ENCODE data around the gene ZSWIM4.

Gene ZSWIM4

GRCh38 chr19:13813147-13813546, 17.9 kb downstream of the ZSWIM4 start:
- no peak for FAIRE-seq

GRCh38 chr19:13814550-13814949, 19.3 kb downstream of the ZSWIM4 start:
- FAIRE-seq = no peak

DNA sequence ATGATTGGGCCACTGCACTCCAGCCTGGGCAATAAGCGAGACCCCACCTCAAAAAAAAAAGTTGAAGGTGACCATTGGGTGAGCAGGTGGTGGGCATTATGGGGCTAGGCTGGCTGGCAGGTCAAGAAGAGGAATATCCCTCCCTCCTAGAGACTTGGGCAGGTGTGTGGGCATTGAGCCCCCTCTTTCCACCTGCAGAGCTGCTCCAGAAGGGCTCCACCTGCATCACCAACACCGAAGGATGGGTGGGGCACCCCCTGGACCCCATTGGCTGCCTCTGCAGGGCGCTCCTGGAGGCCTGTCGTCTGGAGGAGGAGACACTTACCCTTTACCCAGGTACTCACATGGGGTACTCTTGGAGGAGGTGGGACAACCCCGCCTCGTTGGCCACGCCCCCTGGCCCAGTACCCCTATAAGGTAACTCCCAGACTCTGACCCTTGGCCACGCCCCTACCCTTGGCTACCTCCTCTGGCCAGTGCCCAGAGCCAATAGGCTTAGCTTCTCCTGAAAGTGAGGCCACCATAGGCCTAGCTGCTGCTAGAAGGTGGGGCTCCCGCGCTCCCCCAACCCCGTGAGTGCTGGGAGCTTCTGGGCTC, 21.9 kb downstream of the ZSWIM4 start:
- no peak for FAIRE-seq

DNA sequence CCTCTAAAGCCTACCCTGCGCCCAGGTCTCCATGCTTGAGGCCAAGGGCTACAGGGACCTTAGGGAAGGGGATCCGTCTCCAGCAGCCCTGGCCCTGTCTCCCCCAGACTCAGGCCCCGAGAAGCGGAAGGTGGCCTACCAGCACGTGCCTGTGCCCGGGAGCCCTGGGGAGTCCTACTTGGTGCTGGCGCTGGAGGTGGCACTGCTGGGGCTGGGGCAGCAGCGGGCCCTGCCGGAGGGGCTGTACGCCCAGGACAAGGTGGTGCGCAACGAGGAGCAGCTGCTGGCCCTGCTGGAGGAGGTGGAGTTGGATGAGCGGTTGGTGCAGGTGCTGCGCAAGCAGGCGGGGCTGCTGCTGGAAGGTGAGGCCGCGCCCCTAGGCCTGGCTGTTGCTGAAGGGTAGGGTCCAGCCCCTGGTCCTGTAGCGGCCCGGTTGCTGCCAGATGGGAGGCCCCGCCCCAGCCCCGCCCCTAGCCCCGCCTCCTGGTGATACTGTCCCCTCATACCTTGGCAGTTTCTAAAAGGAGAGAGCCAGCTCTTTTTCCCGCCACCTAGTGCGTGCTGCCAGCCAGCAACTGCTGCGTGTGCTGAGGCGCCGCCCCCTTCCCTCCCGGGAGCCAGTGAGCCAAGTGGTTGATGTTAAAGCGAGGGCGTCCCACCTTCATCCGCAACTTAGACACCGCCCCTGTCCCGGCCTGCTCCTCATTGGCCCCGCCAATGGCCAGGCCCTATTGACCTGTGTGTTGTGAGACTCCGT, 22.6 kb downstream of the ZSWIM4 start:
- no peak for FAIRE-seq

DNA sequence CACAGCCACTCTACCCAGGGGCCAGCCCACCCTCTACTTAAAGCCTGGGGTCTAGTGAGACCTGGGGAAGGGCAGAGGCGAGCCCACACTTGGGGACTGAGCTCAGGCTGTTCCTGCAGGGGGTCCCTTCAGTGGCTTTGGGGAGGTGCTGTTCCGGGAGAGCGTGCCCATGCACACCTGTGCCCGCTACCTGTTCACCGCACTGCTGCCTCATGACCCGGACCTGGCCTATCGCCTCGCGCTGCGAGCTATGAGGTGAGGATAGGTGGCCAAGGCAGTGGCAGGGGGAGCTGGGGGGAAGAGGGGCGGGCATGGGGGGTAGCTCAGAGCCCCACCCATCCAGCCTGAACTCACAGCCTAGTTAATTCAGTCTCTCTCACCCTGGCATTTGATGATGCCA, 24.0 kb downstream of the ZSWIM4 start:
- no peak for FAIRE-seq

GRCh38 chr19:13821292-13821691, 26.0 kb downstream of the ZSWIM4 start:
- no peak for FAIRE-seq

DNA sequence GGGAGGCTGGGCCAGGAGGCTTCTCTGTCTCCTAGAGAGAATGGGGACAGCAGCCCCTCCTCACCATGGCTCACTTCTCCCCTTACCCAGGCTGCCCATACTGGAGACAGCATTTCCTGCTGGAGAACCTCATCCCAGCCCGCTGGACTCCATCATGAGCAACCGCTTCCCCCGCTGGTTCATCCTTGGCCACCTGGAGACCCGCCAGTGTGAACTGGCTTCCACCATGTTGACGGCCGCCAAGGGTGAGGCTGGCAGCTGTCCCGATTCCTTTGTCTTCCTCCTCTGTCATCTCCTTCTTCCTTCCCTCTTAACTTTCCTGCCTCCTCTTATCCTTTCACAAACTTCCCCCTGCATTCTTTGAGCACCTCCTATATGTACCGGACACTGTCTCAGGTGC, 28.0 kb downstream of the ZSWIM4 start:
- FAIRE-seq = no peak

DNA sequence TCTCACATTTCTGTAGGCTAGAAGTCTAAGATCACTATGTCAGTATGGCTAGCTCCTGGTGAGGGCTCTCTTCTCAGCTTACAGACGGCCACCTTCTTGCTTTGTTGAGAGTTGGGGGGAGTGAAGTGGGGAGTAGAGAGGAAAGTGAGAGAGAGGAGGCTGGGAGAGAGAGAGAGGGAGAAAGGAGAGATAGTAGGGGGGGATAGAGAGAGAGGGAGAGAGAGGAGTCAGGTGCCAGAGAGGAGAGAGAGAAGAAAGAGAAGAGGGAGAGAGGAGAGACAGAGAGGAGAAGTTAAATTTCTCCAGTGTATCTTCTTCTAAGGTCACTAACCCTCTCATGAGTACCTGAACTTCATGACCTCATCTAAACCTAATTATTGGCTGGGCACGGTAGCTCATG, 28.7 kb downstream of the ZSWIM4 start:
- FAIRE-seq = no peak

GRCh38 chr19:13824703-13825102, 29.5 kb downstream of the ZSWIM4 start:
- no peak for FAIRE-seq

DNA sequence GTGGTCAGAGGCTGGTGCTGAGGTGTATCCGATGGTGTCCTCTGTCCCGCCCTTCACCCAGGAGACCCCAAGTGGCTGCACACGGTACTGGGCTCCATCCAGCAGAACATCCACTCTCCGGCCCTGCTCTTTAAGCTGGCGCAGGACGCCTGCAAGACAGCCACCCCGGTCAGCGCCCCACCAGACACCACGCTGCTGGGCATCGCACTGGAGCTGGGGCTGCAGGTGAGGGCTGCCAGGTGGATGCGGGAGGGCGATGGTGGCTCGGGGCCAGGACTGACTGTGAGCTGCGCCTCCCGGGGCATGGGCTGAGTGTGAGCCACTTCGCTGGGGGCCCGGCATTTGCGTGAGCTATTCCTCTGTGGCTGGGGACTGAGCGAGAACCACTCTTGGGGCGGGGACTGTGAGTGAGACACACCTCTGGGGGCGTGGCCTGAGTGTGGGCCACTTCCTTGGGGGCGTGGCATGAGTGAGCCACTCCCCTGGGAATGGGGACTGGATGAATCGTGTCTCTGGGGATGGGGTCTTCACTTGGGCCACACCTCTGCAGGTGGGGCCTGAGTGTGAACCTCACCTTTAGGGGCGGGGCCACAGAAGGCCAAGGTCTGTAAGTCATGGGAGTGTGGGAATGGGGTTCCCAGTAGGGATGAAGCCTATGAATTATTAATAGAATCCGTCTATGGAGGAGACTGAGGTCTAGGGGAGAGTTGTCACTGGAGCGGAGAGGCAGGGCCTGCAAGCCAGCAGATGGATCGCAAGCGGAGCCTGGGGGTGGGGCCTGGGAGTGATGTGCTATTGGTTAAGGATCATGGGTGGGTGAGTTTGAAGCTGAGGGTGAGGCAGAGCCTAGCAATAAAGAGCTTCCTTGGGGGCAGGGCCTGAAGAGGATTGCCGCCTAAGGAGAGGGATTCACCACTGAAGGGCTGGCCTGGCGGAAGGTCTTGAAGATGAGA, 30.5 kb downstream of the ZSWIM4 start:
- no peak for FAIRE-seq

- FAIRE-seq = no peak
Observed at GRCh38 chr19:13826652-13827235, 31.5 kb downstream of the ZSWIM4 start.

GRCh38 chr19:13827656-13828055, 32.4 kb downstream of the ZSWIM4 start:
- no peak for FAIRE-seq

- FAIRE-seq = no peak
Observed at GRCh38 chr19:13830114-13830740, 35.0 kb downstream of the ZSWIM4 start.

GRCh38 chr19:13830741-13831536, 35.7 kb downstream of the ZSWIM4 start:
- no peak for FAIRE-seq

DNA sequence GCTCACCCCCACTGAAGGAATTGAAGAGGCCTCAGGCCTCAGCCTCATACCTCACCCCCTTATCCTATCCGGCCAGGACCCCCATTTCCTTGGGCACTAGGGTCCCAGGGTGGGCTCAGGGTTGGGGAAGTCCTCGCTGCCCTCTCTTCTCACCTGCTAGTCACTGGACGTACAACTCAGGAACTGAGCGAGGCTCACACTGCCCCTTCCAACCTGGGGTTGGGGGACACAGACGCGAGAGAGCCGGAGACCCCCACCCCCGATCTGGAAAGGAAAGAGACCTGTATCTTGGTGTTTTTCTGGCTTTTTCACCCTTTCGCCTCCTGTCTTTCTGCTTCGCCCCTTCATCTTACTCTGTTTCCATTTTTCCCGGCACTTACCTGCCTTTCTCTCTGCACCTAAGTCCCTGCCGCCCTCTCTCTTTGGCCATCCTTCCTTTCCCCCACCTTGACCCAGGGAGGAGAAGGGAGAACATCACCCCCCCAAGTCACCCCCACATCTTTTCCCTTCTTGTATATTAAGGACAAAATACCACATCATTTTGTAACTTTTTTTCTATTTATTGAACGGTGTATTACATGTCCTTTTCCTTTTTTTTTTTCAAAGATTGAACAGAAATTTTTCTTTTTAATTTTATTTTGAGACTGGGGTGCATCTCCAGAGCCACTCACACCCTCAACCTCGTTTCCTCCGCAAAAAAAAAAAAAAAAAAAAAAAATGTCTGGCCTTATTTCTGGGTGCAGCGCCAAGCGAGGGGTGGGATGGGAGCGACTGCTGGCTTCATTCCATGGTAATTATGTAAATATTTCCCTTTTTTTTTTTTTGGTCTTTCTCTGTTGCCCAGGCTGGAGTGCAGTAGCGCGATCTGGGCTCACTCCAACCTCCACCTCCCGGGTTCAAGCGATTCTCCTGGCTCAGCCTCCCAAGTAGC, 36.6 kb downstream of the ZSWIM4 start:
- FAIRE-seq = no peak

DNA sequence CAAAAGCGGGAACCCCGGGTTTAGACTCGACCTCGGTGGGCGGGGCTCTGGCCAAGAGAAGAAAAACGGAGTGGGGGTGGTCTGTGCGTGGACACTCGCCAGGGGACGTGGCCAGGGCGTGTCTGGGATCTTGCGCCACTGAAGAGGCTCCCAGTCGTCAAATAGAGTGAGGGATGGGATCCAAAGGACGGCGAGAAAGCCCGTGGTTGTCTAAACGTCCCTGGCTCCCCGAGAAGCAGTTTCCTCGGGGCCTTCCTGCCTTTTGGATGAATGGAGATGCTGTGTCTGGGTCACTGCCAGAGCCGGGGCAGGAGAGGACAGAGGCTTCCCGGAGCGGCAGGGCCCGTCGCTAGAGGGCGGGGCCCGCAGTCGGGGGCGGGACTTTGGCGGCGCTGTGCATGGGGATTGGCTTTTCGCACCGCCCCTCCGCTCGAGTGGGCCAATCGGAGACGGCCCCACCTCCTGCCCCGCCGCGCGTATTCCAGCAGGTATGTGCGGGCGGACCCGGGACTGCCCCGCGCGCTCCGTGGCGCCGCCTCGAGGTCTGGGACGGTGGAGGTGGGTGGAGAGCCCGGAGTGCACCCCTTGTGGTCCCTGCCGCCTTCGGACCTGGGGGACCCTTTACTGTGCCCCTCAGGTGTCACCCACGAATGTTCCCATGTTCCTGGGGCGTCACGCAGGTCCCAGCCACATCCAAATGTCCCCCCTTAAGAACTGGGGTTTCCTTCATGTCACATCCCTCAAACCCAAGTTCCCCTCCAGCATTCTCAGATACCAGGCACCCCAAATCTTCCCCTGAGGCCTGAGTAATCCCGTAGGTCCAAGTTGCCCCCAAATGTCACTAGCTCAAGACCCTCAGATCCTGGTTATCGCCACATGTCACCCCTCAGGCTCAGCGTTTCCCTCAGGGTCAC, 38.3 kb downstream of the ZSWIM4 start:
- no peak for FAIRE-seq

GRCh38 chr19:13834244-13835069, 39.2 kb downstream of the ZSWIM4 start:
- no peak for FAIRE-seq
